HG03280 (cell line): ENCODE results near the gene PAIP2B.
A peak's percentile ranks its signal among the peaks of the same experiment; 100 is the strongest.

ENCODE experiments used
- ATAC-seq: cut with Tn5 transposase; IDR thresholded peaks from one replicate; pipeline ENCODE4 v1.9.1; 2021; ENCODE audit warnings: mild to moderate bottlenecking, moderate library complexity; ENCODE audit not compliant: unreplicated experiment

PAIP2B gene

DNA sequence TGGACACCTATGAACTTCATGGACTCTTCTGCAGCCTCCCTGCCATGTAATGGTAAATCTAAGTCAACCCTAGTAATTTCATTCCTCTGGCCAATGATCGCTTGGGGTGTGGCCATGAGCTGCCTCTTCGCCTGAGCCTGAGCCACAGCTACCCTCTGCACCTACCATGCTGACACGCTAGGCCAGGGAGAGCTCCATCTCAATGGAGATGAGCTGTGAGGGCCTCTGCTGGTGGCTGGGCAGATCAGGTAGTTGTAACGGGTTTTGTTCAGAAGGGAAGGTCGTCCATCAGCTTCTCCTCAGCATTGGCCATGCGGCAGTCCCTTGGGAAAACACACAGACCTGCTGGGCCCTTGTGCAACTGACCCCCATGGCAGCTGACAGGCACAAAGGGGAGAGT is 72.1 kb downstream of the PAIP2B start:
- ATAC-seq = peak; percentile 74

- no peak for ATAC-seq
Measured at GRCh38 chr2:71154279-71154678, 72.6 kb downstream of the PAIP2B start.

DNA sequence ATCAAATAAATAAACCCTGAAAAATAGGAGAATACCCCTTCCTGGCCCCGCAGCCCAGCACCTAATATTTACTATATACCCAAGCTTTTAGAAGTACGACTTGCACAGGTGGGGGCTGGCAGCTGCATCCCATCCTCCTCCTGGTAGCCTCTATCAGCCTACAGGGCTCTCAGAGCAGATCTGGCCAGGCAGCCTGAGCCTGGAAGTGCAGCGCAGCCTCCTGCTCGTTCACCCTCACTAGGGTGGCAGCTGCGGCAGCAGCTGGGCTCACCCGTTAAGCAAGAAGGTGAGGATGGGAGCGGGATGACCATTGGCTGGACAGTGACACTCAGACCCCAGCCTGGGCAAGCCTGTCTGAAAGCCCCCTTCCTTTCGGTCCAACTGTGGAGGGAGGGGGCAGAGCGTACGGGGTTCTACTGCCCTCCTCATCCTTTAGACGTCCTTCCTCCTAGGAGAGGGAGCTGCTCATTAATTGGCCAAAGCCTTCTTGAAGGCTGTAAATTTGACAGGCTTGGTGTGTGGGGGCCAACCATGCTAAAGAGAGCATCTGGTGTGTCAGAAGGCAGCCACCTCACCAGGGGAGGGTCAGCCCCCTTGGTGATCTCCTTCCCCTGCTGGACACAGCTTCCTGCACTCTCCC is 73.2 kb downstream of the PAIP2B start:
- no peak for ATAC-seq

DNA sequence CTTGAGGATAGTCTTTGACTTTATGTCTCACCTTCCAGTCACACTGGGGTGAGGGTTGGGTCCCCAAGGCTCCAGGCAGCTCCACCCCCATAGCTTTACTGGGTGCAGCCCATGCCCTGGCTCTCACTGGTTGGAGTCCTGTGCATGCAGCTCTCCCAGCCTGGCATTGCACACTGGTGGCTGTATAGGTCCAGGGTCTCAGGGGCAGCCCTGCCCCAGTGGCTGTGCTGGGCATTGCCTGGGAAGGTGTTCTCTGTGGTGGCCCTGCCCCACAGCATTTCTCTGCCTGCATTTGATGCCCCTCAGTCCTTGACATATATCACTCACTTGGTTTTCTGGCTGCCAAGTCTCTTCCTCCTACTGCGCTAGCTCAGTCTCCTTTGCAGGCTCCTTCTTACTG is 75.3 kb downstream of the PAIP2B start:
- ATAC-seq = no peak

- ATAC-seq = no peak
Measured at GRCh38 chr2:71150082-71150816, 76.7 kb downstream of the PAIP2B start.

- ATAC-seq = no peak
Measured at GRCh38 chr2:71148506-71149063, 78.3 kb downstream of the PAIP2B start.

GRCh38 chr2:71143782-71144181 is 83.1 kb downstream of the PAIP2B start:
- no peak for ATAC-seq

DNA sequence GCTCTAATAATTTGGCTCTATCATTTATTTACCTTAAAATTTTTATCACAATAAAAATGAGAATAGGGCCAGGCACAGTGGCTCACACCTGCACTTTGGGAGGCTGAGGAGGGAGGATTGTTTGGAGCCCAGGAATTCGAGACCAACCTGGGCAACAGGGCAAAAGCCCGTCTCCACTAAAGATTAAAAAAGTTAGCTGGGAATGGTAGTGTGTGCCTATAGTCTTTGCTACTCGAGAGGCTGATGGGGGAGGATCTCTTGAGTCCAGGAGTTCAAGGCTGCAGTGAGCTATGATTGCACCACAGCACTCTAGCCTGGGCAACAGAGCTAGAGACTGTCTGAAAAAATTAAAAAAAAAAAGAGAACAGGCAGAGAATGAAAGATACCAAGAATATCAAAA is 90.7 kb downstream of the PAIP2B start:
- ATAC-seq = no peak

- no peak for ATAC-seq
Measured at GRCh38 chr2:71133603-71134002, 93.3 kb downstream of the PAIP2B start.
